GM19395 (cell line): ENCODE data around the gene WDR81.
"Not testable (repeated sequence)": the region's sequence is repeated elsewhere in the genome, so short reads cannot be mapped to it uniquely, and the experiment has no call there.

Source experiments
- ATAC-seq: cut with Tn5 transposase; IDR thresholded peaks from one replicate; pipeline ENCODE4 v1.9.1; 2021; ENCODE audit warnings: mild to moderate bottlenecking, moderate library complexity; ENCODE audit not compliant: unreplicated experiment

WDR81 gene

GRCh38 chr17:1730326-1731193 is 6.1 kb downstream of the WDR81 start:
- no peak for ATAC-seq

- ATAC-seq: no peak
These were observed 6.6 kb downstream of the WDR81 start for GRCh38 chr17:1731194-1731506.

- ATAC-seq: no peak
These were observed 7.8 kb downstream of the WDR81 start for GRCh38 chr17:1732241-1732832.

GRCh38 chr17:1732833-1733321 is 8.4 kb downstream of the WDR81 start:
- no peak for ATAC-seq

- no peak for ATAC-seq
These were observed 9.3 kb downstream of the WDR81 start for GRCh38 chr17:1733759-1734158.

GRCh38 chr17:1735418-1735817 is 10.9 kb downstream of the WDR81 start:
- no peak for ATAC-seq

GRCh38 chr17:1735834-1736347 is 11.4 kb downstream of the WDR81 start:
- no peak for ATAC-seq

GRCh38 chr17:1736348-1737281 is 12.1 kb downstream of the WDR81 start:
- ATAC-seq: no peak

- no peak for ATAC-seq
These were observed 13.2 kb downstream of the WDR81 start for GRCh38 chr17:1737531-1738291.

GRCh38 chr17:1741899-1742298 is 17.4 kb downstream of the WDR81 start:
- ATAC-seq: not testable (repeated sequence)

GRCh38 chr17:1742371-1743087 is 18.0 kb downstream of the WDR81 start, which contains the start of gene SERPINF2:
SERPINF2 (plus strand) TSS chr17:1742871; CDS start chr17:1744996, 2,125 bp downstream.
- no peak for ATAC-seq

GRCh38 chr17:1743088-1743439 is 18.6 kb downstream of the WDR81 start:
- ATAC-seq: no peak

- ATAC-seq: no peak
These were observed 20.3 kb downstream of the WDR81 start for GRCh38 chr17:1744551-1745512.

- no peak for ATAC-seq
These were observed 21.1 kb downstream of the WDR81 start for GRCh38 chr17:1745513-1746020.

- ATAC-seq: no peak
These were observed 22.6 kb downstream of the WDR81 start for GRCh38 chr17:1746975-1747543.

GRCh38 chr17:1750628-1751027 is 26.1 kb downstream of the WDR81 start:
- ATAC-seq: no peak

GRCh38 chr17:1752425-1753262 is 28.1 kb downstream of the WDR81 start:
- ATAC-seq: no peak
